Measurements from ENCODE around the gene TNFSF9. TPM values are rescaled to one million over a fixed set of nuclear protein-coding genes. Genes with fewer than 3 reads are reported as not detected.

The TNFSF9 gene
- total and polyA plus RNA-seq, 4 donors, result 0.08 to 0.12 TPM; not detected in 2

GRCh38 chr19:6568816-6569215 is 38.0 kb downstream of the TNFSF9 start:
- TF ChIP-seq SP1 (IDR thresholded peaks at IDR 0.05) (no peak), ATF3 (IDR thresholded peaks at IDR 0.05) (no peak), REST (IDR thresholded peaks at IDR 0.05) (no peak), JUND (IDR thresholded peaks at IDR 0.05) (no peak), RXRA (IDR thresholded peaks at IDR 0.05) (no peak), HNF4A (conservative IDR thresholded peaks at IDR 0.05) (no peak), FOXA2 (IDR thresholded peaks at IDR 0.05) (no peak), CTCF (IDR thresholded peaks at IDR 0.05; ENCODE audit: low read depth, low read length, missing input control) (no peak), GABPA (IDR thresholded peaks at IDR 0.05 in 1 of 2, conservative IDR thresholded peaks at IDR 0.05 in 1 of 2) (no peak), RAD21 (IDR thresholded peaks at IDR 0.05) (no peak)
- 67% methylated on average over 3 of the region's 3 CpGs for WGBS
- Histone ChIP-seq H3K27ac (ENCODE audit: low read depth in 1 of 2, low read length in 2 of 2) (no peak overlapping the region), H3K9me3 (ENCODE audit: control insufficient read depth in 4 of 4, low read length in 3 of 4) (peaks cover 0 to 13% (median 5%) of the 10 kb centered on the region in 4 donors), H3K27me3 (ENCODE audit: control insufficient read depth in 4 of 4, insufficient read depth in 4 of 4, low read length in 3 of 4) (peaks cover 0 to 5% (median under 1%) of the 10 kb centered on the region in 4 donors), H3K9ac (ENCODE audit: low read depth in 1 of 2, low read length in 2 of 2) (no peak overlapping the region), H3K4me3 (ENCODE audit: low read depth in 1 of 3, low read length in 3 of 3) (no peak overlapping the region), H3K4me1 (ENCODE audit: control insufficient read depth in 4 of 4, insufficient read depth in 4 of 4, low read length in 3 of 4) (no peaks in the 10 kb centered on the region), H3K36me3 (ENCODE audit: control insufficient read depth in 4 of 4, insufficient read depth in 3 of 4, low read depth in 1 of 4, low read length in 3 of 4) (no peaks in the 10 kb centered on the region)
- no peak for DNase-seq (ENCODE audit: low spot score)

- Histone ChIP-seq H3K4me3 (ENCODE audit: low read depth in 1 of 3, low read length in 3 of 3) (no peak overlapping the region), H3K27ac (ENCODE audit: low read depth in 1 of 2, low read length in 2 of 2) (no peak overlapping the region), H3K4me1 (ENCODE audit: control insufficient read depth in 4 of 4, insufficient read depth in 4 of 4, low read length in 3 of 4) (no peaks in the 10 kb centered on the region), H3K27me3 (ENCODE audit: control insufficient read depth in 4 of 4, insufficient read depth in 4 of 4, low read length in 3 of 4) (peaks cover 0 to 5% (median 0%) of the 10 kb centered on the region in 4 donors), H3K9ac (ENCODE audit: low read depth in 1 of 2, low read length in 2 of 2) (no peak overlapping the region), H3K9me3 (ENCODE audit: control insufficient read depth in 4 of 4, low read length in 3 of 4) (peaks cover 0 to 4% (median 2%) of the 10 kb centered on the region in 4 donors), H3K36me3 (ENCODE audit: control insufficient read depth in 4 of 4, insufficient read depth in 3 of 4, low read depth in 1 of 4, low read length in 3 of 4) (no peaks in the 10 kb centered on the region)
- no peak for TF ChIP-seq FOXA1 (IDR thresholded peaks at IDR 0.05)
- TF ChIP-seq HNF4G (IDR thresholded peaks at IDR 0.05), result no peak
- TF ChIP-seq NR2F2 (IDR thresholded peaks at IDR 0.05), result no peak
- TF ChIP-seq EGR1 (IDR thresholded peaks at IDR 0.05; ENCODE audit: low read depth in 2 of 2), result no peak
- TF ChIP-seq HNF4A (conservative IDR thresholded peaks at IDR 0.05), result no peak
- no peak for TF ChIP-seq YY1 (IDR thresholded peaks at IDR 0.05)
- TF ChIP-seq RXRA (IDR thresholded peaks at IDR 0.05), result no peak
- no peak for TF ChIP-seq TAF1 (conservative IDR thresholded peaks at IDR 0.05)
- TF ChIP-seq MAX (IDR thresholded peaks at IDR 0.05), result no peak
- no peak for TF ChIP-seq REST (IDR thresholded peaks at IDR 0.05)
- no peak for TF ChIP-seq SP1 (IDR thresholded peaks at IDR 0.05)
- no peak for DNase-seq (ENCODE audit: low spot score)
- WGBS, result 54% methylated on average over 3 of the region's 3 CpGs
Observed at GRCh38 chr19:6570764-6571163, 39.9 kb downstream of the TNFSF9 start.

Measured in liver (tissue), 9 donors.